Measurements from ENCODE around the gene FCAMR.

- TF ChIP-seq CTCF (IDR thresholded peaks at IDR 0.05; ENCODE audit: insufficient read depth, low read depth, low read length), result no peak
- TF ChIP-seq EZH2 (IDR thresholded peaks at IDR 0.05; ENCODE audit: insufficient read depth, low read length), result no peak
Observed at GRCh38 chr1:206944703-206945102, 25.6 kb downstream of the FCAMR start.

Measured in astrocyte (in vitro differentiated cells and primary cell).